PC-9 (cell line): ENCODE measurements around the gene RFPL4A.
"Not testable (repeated sequence)": the region's sequence is repeated elsewhere in the genome, so short reads cannot be mapped to it uniquely, and the experiment has no call there.

ENCODE experiments used
- CTCF ChIP-seq: fragments of 200-600 bp; sonication (generic); conservative IDR thresholded peaks from 2 replicates; pipeline ENCODE4 v1.6.1; 2017; ENCODE audit warnings: mixed run types, antibody characterized with exemption, mild to moderate bottlenecking, moderate library complexity
- EZH2 ChIP-seq: fragments of 200-600 bp; sonication (generic); IDR thresholded peaks from 2 replicates; pipeline ENCODE4 v1.8.0; 2017; ENCODE audit warnings: antibody characterized with exemption, low read depth

DNA sequence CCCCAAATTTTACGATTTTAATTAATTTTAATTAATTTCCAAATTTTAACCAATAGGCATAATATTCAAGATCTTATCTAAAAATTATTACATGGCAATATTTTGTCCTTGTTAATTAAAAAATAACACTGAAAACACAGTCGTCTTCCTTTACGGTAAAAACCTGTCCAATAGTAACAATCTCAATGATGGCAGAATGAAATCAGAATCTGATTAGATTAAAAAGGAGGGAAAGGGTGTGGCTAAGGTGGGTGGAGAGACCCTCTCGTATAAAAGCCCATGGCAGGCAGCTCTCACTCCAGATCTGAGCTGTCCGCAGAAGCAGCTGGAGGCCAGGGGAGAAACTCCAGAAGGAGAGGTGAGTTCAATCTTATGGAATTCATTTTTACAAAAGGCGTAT lies 9.9 kb downstream of the RFPL4A start, which contains the start of gene RFPL4AL1:
- TF ChIP-seq EZH2, CTCF: not testable (repeated sequence)
